ENCODE measurements around the gene TENM4. TPM values are rescaled to one million over a fixed set of nuclear protein-coding genes. Genes with fewer than 3 reads are reported as not detected.

The TENM4 gene
- polyA plus RNA-seq, 1 of the 3 experiments (the other 2 are of a cell fraction) = 16.7 TPM

- no peaks in the 10 kb centered on the region for H4K20me1 ChIP-seq (ENCODE audit: insufficient read depth)
- ChIA-PET CTCF (interaction anchor here (0.6 to 2.9 kb wide), 7 partner anchors 10 to 248 kb away, joined by 3 to 10 read pairs (median 4); no protein-coding TSS in a partner anchor), POLR2A (interaction anchor here (0.7 kb wide), 1 partner anchor 16 kb away, joined by 3 read pairs; no protein-coding TSS in a partner anchor)
- 55% methylated on average over 7 of the region's 7 CpGs for WGBS (ENCODE audit: low lambda C conversion rate)
- H3K4me1 ChIP-seq (ENCODE audit: control insufficient read depth in 1 of 2, insufficient read depth in 2 of 2, low read depth in 1 of 2, low read length in 1 of 2) = peaks cover 0 to 59% of the 10 kb centered on the region in 2 experiments; a peak in 3 of 4 replicates
- H3K27ac ChIP-seq (ENCODE audit: low read depth in 2 of 2, low read length in 1 of 2) = peak overlapping the region in 1 of 2 experiments; percentile 87; a peak in 2 of 4 replicates
- no peak overlapping the region for H3K9ac ChIP-seq
- no peaks in the 10 kb centered on the region for H3K9me3 ChIP-seq
- H3K79me2 ChIP-seq (ENCODE audit: insufficient read depth) = no peaks in the 10 kb centered on the region
- DNase-seq = peak; percentile 72
- no peaks in the 10 kb centered on the region for H3F3A ChIP-seq (replicated peaks; ENCODE audit: insufficient read depth)
- H3K4me2 ChIP-seq = no peak overlapping the region
- H3K27me3 ChIP-seq (ENCODE audit: insufficient read depth) = no peaks in the 10 kb centered on the region
- no peak overlapping the region for H2AFZ ChIP-seq (ENCODE audit: low read depth)
- H3K9me2 ChIP-seq = no peaks in the 10 kb centered on the region
- H3K36me3 ChIP-seq (replicated peaks in 1 of 2; ENCODE audit: control insufficient read depth in 1 of 2, insufficient read depth in 2 of 2, low read length in 1 of 2) = peaks cover 0 to 28% of the 10 kb centered on the region in 2 experiments
- H3K4me3 ChIP-seq (ENCODE audit: low read depth in 2 of 2, low read length in 1 of 2) = no peak overlapping the region
- TF ChIP-seq EZH2phosphoT487 (IDR thresholded peaks at IDR 0.05; ENCODE audit: borderline replicate concordance, low read depth) (no peak), POLR2AphosphoS5 (IDR thresholded peaks at IDR 0.05; ENCODE audit: low read depth, low read length) (no peak), JUND (IDR thresholded peaks at IDR 0.05) (no peak), USF1 (IDR thresholded peaks at IDR 0.05; ENCODE audit: borderline replicate concordance, low read depth) (no peak), TCF12 (IDR thresholded peaks at IDR 0.05) (no peak), EP300 (IDR thresholded peaks at IDR 0.05; ENCODE audit: borderline replicate concordance in 1 of 2, low read depth in 1 of 2, low read length in 1 of 2) (no peak; a peak in 2 of 4 replicates), CTCF (IDR thresholded peaks at IDR 0.05) (no peak), FOXJ3 (CRISPR knock-in tag; IDR thresholded peaks at IDR 0.05) (peak; percentile 73; the same call in 1 of the 2 replicates), SIN3A (IDR thresholded peaks at IDR 0.05; ENCODE audit: borderline replicate concordance, low read depth, low read length) (no peak), RAD21 (IDR thresholded peaks at IDR 0.05; ENCODE audit: low read length) (peak; percentile 20; the same call in 1 of the 2 replicates), GABPA (IDR thresholded peaks at IDR 0.05; ENCODE audit: low read depth) (no peak), RCOR1 (IDR thresholded peaks at IDR 0.05; ENCODE audit: low read length) (peak; percentile 50; the same call in 1 of the 2 replicates), NRF1 (IDR thresholded peaks at IDR 0.05; ENCODE audit: low read depth, low read length) (no peak), MXI1 (IDR thresholded peaks at IDR 0.05; ENCODE audit: low read depth, low read length) (peak; percentile 59; the same call in 1 of the 2 replicates), USF2 (IDR thresholded peaks at IDR 0.05; ENCODE audit: borderline replicate concordance, low read depth, low read length) (no peak), ELF1 (IDR thresholded peaks at IDR 0.05) (no peak), RFX5 (IDR thresholded peaks at IDR 0.05; ENCODE audit: low read length) (no peak), MAX (IDR thresholded peaks at IDR 0.05; ENCODE audit: low read depth) (no peak), REST (IDR thresholded peaks at IDR 0.05; ENCODE audit: low read depth, low read length) (no peak), FOXM1 (IDR thresholded peaks at IDR 0.05; ENCODE audit: low read depth) (no peak), RXRA (IDR thresholded peaks at IDR 0.05; ENCODE audit: borderline replicate concordance, low read depth) (no peak), IRF3 (IDR thresholded peaks at IDR 0.05; ENCODE audit: low read depth, low read length) (no peak), CHD2 (IDR thresholded peaks at IDR 0.05; ENCODE audit: low read length, partially characterized antibody) (peak; percentile 16), TAF1 (IDR thresholded peaks at IDR 0.05; ENCODE audit: borderline replicate concordance, low read depth, low read length) (no peak), NFIC (IDR thresholded peaks at IDR 0.05; ENCODE audit: borderline replicate concordance) (no peak)
Observed at GRCh38 chr11:78851878-78852586, 588.8 kb downstream of the TENM4 start.

Data from SK-N-SH (cell line).